Measurements from ENCODE around the gene MAP1LC3B.
"Not testable (repeated sequence)": the region's sequence is repeated elsewhere in the genome, so short reads cannot be mapped to it uniquely, and the experiment has no call there.

The MAP1LC3B gene

DNA sequence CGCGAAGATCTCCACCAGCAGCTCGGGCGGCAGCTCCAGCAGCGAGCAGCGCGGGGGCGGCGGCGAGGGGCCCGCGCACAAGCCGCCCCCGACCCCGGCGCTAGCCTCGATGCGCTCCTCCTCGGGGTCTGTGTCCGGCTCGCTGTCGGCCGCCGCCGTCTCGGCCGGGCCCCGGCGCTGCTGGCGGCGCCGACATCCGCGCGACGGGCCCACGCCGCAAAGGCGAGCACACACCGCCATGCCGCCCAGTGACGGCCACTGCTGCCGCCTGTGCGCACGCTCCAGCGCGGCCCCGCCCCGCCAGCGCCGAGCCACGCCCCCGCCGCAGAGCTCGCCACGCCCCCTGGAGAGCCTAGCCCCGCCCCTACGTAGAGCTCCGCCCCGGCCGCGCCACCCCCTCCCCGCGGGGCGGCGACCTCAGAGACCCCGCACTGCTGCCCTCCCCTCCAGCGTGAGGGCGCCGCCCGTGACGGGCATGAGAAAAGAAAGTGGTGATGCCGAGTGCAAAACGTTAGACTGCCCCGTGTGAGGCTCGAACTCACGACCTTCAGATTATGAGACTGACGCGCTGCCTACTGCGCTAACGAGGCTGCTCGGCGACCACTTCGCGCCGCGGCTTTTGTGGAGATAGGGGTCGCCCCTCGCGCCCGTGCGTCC lies 8.5 kb upstream of the MAP1LC3B start, which contains the start of gene FBXO31:
Gene FBXO31, minus strand, starts transcription at position 272 of the 657 bp plus-strand sequence. Its CDS starts 32 bp downstream, at position 240.
- peaks cover 24% of the 10 kb centered on the region for H3K79me2 ChIP-seq (ENCODE audit: insufficient read depth, low read length)
- no peak within 1 kb of the TSS for H2AFZ ChIP-seq (ENCODE audit: low read length)
- no peaks in the 10 kb centered on the region for H3K9me2 ChIP-seq (ENCODE audit: low read depth, low read length)
- H3K36me3 ChIP-seq (ENCODE audit: insufficient read depth, low read length), result peaks cover 9% of the 10 kb centered on the region; the same call in 1 of the 2 replicates
- peak within 1 kb of the TSS; percentile 71 for H3K27ac ChIP-seq (ENCODE audit: low read depth, low read length, poor library complexity, severe bottlenecking)
- H3F3A ChIP-seq (ENCODE audit: insufficient read depth, low read length), result no peaks in the 10 kb centered on the region
- TF ChIP-seq, protein P1, sequence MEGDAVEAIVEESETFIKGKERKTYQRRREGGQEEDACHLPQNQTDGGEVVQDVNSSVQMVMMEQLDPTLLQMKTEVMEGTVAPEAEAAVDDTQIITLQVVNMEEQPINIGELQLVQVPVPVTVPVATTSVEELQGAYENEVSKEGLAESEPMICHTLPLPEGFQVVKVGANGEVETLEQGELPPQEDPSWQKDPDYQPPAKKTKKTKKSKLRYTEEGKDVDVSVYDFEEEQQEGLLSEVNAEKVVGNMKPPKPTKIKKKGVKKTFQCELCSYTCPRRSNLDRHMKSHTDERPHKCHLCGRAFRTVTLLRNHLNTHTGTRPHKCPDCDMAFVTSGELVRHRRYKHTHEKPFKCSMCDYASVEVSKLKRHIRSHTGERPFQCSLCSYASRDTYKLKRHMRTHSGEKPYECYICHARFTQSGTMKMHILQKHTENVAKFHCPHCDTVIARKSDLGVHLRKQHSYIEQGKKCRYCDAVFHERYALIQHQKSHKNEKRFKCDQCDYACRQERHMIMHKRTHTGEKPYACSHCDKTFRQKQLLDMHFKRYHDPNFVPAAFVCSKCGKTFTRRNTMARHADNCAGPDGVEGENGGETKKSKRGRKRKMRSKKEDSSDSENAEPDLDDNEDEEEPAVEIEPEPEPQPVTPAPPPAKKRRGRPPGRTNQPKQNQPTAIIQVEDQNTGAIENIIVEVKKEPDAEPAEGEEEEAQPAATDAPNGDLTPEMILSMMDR (IDR thresholded peaks at IDR 0.05; ENCODE audit: low read length), result no peak
- no peak for TF ChIP-seq EZH2 (IDR thresholded peaks at IDR 0.05; ENCODE audit: borderline replicate concordance, low read length)
- H3K4me3 ChIP-seq (ENCODE audit: low read depth, low read length, poor library complexity, severe bottlenecking), result peak within 1 kb of the TSS; percentile 88
- peaks cover 48% of the 10 kb centered on the region for H3K4me1 ChIP-seq (ENCODE audit: insufficient read depth, low read length, severe bottlenecking)
- no peaks in the 10 kb centered on the region for H3K9me3 ChIP-seq (ENCODE audit: low read length)
- no peaks in the 10 kb centered on the region for H3K27me3 ChIP-seq (ENCODE audit: insufficient read depth, low read length)
- H3K9ac ChIP-seq (ENCODE audit: low read length), result peak within 1 kb of the TSS; percentile 81
- no peaks in the 10 kb centered on the region for H4K20me1 ChIP-seq (ENCODE audit: insufficient read depth, low read length)
- peak within 1 kb of the TSS; percentile 72 for H3K4me2 ChIP-seq (ENCODE audit: low read length)

DNA sequence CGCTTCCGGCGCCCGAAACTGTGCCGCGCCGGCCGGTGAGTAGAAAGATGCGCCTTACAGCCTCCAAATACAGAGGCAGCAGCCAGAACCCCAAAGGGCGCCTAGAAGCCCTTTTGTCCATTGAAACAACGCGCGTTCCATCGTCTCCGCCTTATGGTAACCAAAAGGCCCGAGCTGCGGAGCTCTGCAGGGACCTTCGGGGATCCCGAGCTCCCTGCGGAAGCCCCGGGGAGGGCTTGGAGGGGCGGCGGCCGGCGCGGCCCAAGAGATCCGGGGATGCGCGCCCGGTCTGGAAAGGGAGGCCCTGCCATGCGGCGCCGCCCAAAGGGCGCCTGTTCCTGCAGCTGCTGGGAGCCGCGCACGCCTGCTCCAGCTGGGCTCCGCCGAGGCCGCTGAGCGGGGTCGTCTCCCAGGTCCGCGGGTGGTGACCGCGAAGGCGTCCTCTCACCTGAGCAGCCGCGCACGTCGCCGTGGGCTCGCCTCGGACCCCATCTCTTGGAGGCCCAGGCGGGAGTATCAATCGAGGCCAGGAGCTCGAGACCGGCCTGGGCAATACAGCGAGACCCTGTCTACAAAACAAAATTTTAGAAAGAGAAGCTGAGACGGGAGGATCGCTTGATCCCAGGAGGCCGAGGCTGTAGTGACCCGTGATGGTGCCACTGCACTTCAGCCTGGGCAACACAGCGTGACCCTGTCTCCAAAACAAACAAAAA lies 7.8 kb upstream of the MAP1LC3B start:
- peak overlapping the region; percentile 71 for H3K27ac ChIP-seq (ENCODE audit: low read depth, low read length, poor library complexity, severe bottlenecking)
- peaks cover 5% of the 10 kb centered on the region; the same call in 1 of the 2 replicates for H3K36me3 ChIP-seq (ENCODE audit: insufficient read depth, low read length)
- peak overlapping the region; percentile 88 for H3K4me3 ChIP-seq (ENCODE audit: low read depth, low read length, poor library complexity, severe bottlenecking)
- H2AFZ ChIP-seq (ENCODE audit: low read length), result no peak overlapping the region
- peak overlapping the region; percentile 69 for H3K4me2 ChIP-seq (ENCODE audit: low read length)
- no peaks in the 10 kb centered on the region for H4K20me1 ChIP-seq (ENCODE audit: insufficient read depth, low read length)
- H3K9me2 ChIP-seq (ENCODE audit: low read depth, low read length), result no peaks in the 10 kb centered on the region
- peaks cover 24% of the 10 kb centered on the region for H3K79me2 ChIP-seq (ENCODE audit: insufficient read depth, low read length)
- H3K9me3 ChIP-seq (ENCODE audit: low read length), result no peaks in the 10 kb centered on the region
- TF ChIP-seq, protein P1 (IDR thresholded peaks at IDR 0.05; ENCODE audit: low read length), result no peak
- TF ChIP-seq EZH2 (IDR thresholded peaks at IDR 0.05; ENCODE audit: borderline replicate concordance, low read length), result no peak
- H3K4me1 ChIP-seq (ENCODE audit: insufficient read depth, low read length, severe bottlenecking), result peaks cover 54% of the 10 kb centered on the region
- no peaks in the 10 kb centered on the region for H3F3A ChIP-seq (ENCODE audit: insufficient read depth, low read length)
- H3K9ac ChIP-seq (ENCODE audit: low read length), result peak overlapping the region; percentile 69
- no peaks in the 10 kb centered on the region for H3K27me3 ChIP-seq (ENCODE audit: insufficient read depth, low read length)

DNA sequence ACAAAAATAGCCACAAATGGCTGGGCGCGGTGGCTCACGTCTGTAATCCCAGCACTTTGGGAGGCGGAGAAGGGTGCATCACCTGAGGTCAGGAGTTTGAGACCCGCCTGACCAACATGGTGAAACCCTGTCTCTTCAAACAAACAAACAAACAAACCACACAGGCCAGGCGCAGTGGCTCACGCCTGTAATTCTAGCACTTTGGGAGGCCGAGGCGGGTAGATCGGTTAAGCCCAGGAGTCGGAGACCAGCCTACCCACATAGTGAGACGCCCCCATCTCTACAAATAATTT lies 7.3 kb upstream of the MAP1LC3B start:
- H2AFZ ChIP-seq (ENCODE audit: low read length); H3K9me3 ChIP-seq (ENCODE audit: low read length); H3F3A ChIP-seq (ENCODE audit: insufficient read depth, low read length); H3K27me3 ChIP-seq (ENCODE audit: insufficient read depth, low read length); H3K9me2 ChIP-seq (ENCODE audit: low read depth, low read length); H3K36me3 ChIP-seq (ENCODE audit: insufficient read depth, low read length); H4K20me1 ChIP-seq (ENCODE audit: insufficient read depth, low read length): not testable (repeated sequence)
- Histone ChIP-seq H3K4me3 (ENCODE audit: low read depth, low read length, poor library complexity, severe bottlenecking) (peak overlapping the region; percentile 88), H3K4me1 (ENCODE audit: insufficient read depth, low read length, severe bottlenecking) (peaks cover 58% of the 10 kb centered on the region), H3K4me2 (ENCODE audit: low read length) (peak overlapping the region; percentile 69), H3K9ac (ENCODE audit: low read length) (peak overlapping the region; percentile 69), H3K27ac (ENCODE audit: low read depth, low read length, poor library complexity, severe bottlenecking) (peak overlapping the region; percentile 71), H3K79me2 (ENCODE audit: insufficient read depth, low read length) (peaks cover 24% of the 10 kb centered on the region)

Data from OCI-LY1 (cell line).